Transverse colon (tissue), 4 donors: ENCODE results near the gene TTLL9.

Experiments used
- CTCF ChIP-seq, 5 experiments: fragments of 200-600 bp in 3 of 5; fragments of 450-650 bp in 2 of 5; sonication (generic) in 3 of 5; IDR thresholded peaks; 1 replicate in 2 of 5; 2 replicates in 3 of 5; pipeline ENCODE4 v1.5.1; 2016 to 2017; ENCODE audit warnings: antibody characterized with exemption in 5 of 5, inconsistent platforms in 3 of 5, mild to moderate bottlenecking in 2 of 5, moderate library complexity in 1 of 5
- EP300 ChIP-seq: sonication (generic); formaldehyde crosslinking; IDR thresholded peaks from one replicate; pipeline ENCODE4 v1.6.1; 2017; ENCODE audit warnings: antibody characterized with exemption, low read depth
- POLR2A ChIP-seq: fragments of 450-650 bp; IDR thresholded peaks from one replicate; pipeline ENCODE4 v1.6.1; 2016; ENCODE audit warnings: antibody characterized with exemption, mild to moderate bottlenecking, moderate library complexity
- POLR2AphosphoS5 ChIP-seq, 3 donors: sonication (generic); formaldehyde crosslinking; IDR thresholded peaks; one replicate each; pipeline ENCODE4 v1.6.1; 2016; ENCODE audit warnings: antibody characterized with exemption in 3 of 3

- TF ChIP-seq CTCF (IDR thresholded peaks at IDR 0.05) = no peak
- no peak for TF ChIP-seq POLR2AphosphoS5 (IDR thresholded peaks at IDR 0.05)
- TF ChIP-seq EP300 = no peak
- no peak for TF ChIP-seq POLR2A
Measured at GRCh38 chr20:31823360-31824124, 46.9 kb upstream of the TTLL9 start.
